Suppressor macrophage (primary cell): Measurements from ENCODE around the gene PAPPA.

Source experiments
- DNase-seq, 4 experiments: peaks; one replicate each; pipeline ENCODE4 v3.0.0-alpha.2; 2020 to 2022

Gene PAPPA

DNA sequence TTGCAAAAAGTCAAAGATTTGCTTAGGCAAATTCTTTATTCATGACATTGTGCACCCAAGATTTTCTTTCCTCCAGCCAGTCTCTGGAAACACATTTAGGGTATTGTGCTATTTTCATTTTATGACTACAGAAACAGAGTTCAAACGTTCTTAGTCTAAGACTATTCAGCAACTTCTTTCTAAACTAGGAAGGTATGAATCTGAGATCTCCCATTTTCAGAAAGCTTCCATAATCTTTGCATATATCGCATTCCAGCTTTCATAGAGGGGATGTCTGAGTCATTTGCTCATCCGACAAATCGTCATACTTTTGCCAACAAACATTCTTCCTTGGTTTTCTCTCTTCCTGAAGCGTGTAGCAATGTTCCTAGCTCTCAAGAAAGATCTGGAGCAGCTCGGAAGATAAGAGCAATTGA, 1.6 kb upstream of the PAPPA start:
- no peak for DNase-seq

DNA sequence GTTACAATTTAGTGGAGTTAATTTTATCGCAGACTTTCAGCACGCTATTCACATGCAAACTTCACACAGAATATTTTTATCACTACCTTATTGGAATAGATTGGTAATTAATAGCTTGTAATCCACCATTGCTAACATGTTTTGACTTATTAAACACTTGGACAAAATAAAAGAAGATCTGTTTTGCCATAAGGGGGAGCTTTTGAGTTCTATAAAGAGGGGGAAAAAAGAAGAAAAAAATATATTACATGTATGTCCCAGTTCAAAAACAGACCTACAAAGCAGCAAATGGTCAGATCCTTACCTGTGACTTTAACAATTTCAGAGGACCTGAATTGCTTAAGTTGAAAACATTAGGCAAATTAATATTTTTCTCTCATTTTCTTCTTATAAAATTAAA, 1.2 kb upstream of the PAPPA start:
- DNase-seq: peak in 1 of 4 experiments; percentile 23

DNA sequence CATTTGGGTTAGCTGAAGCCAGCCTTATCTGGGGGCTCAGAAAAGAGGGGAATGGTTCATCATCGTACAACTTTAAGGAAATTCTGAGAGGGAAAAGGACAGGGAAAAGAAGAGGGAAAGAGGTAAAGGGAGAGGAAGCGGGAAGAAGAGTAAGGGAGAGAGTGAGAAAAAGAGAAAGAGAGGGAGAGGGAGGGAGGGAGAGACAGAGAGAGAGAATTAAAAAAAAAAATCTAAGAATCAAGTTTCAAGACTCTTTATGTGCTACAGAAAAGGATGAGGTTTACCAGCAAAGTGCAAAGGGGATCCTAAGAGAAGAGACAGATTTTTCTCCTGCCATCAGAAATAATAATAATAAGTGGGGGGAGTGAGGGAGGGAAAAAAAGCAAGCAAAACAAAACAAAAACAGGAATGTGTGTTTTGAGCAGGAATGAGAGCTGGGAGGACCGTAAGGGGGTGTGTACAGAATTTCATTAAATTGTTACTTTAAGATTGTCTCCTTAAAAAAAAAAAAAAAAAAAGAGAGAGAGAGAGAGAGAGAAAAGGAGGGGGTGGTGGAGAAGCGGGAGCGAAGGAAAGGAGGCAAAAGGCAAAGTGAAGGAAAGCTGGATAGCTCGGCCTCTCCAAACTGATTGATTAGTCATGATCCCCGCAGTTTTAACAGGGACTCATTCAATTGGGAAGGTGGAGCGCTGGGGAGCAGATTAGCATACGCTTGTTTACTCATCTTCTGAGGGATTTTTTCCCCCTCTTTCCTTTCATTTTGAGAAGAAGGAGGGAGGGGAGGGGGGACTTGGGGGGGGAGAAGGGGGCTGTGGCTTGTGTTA, 438 bp upstream of the PAPPA start:
- no peak for DNase-seq

DNA sequence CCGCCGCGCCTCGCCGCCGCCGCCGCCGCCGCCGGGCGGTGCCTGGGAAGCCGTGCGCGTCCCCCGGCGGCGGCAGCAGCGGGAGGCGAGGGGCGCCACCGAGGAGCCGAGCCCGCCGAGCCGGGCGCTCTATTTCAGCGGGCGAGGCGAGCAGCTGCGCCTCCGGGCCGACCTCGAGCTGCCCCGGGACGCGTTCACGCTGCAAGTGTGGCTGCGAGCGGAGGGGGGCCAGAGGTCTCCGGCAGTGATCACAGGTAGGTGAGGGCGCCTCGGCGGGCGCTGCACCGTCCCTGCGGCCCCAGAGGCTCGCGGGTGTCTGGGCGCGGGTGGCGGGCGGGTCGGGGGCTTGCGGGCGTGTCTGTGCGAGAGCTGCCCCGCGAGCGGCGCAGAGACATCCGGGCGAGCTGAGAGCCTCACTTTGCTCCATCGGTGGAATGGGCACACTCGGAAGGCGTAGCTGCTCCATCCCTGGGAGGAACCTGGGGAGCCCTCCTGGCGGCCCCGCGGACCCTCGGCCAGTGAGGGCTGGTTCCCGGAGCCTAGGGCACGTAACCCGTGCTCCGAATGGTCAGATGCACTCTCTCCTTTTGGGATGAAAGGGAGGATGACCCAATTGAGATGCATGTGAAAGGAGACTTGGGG, 864 bp downstream of the PAPPA start:
- DNase-seq: no peak

DNA sequence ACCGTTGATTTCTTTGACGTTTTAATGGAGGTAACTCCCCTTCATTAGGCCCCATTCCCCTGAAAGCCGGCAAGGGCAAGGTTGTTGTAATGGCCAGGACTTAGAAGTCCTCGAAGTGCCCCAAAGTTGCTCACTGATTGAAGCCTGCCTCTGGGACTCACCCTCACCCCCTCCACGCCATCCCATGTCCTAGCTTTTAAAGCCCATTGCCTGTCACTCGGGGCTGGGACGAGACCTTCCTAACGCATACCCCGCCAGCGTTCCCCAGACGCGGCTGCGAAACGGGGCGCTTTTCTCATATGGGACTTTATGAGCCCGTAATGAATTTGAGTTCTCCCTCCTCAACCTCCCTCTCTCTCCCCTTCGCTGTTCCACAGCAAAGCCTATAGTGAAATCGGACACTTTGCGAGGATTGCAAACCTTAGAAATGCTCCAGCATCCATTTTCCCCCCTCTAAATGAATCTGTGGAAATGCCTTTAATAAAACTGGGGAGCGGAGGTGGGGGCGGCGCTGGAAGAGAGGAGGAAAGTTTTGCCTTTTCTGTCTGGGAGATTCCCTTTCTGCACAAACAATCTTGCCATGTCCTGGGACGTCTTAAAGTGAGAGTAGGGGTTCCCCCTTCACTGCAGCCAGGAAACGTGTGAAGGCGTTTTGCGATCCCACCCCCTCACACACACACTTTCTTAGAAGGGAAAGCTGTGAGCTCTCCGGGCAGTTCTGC, 1.5 kb downstream of the PAPPA start:
- DNase-seq: peak in 2 of 4 experiments; percentile 6 to 12

DNA sequence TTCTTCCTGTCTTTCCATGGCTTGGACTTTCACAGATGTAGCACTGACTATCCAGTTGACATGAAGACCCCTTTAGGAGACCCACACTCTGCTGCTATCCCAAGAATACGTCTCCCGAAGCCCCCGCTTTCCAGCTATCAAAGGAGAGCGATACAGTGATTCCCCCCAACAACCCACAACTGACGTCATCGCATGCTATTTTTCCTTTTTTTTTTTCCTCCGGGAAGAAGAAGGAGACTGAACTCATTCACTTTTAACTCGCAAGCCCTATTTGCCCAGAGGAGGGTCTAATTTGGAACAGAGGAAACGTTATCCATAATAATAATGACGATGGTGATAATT, 2.1 kb downstream of the PAPPA start:
- DNase-seq: no peak

DNA sequence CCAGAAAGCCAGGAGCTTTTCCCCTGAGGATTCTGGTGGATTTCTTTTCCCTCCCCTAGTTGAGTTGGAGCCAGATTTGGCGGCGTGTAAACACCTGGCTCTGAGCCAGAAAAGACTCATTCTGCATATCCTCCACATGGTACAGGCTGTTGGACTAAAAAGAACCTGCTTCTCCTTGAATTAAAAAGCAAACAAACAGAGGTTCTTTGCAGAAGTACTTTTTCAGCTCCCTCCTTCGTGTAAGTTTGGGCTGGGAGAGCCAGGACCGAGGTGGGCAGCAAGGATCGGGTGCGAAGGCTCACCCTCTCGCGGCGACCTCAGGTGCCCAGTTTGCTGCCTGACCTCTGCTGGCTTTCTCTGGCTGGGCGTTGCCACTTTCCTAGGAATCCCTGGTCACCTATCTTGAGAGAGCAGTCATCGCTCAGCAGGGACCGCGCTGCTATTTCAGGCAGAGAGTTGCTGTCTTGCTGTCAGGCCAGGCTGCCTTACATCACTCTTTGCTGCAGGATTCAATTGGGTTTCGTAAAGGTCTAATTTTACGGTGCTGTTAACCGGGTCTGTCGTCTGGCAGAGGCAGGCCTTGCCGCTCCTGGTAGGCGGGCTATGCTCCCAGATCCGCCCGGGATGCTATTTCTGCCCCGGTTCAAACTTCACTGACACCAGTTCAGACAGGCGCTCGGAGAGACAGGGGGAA, 3.2 kb downstream of the PAPPA start:
- no peak for DNase-seq

DNA sequence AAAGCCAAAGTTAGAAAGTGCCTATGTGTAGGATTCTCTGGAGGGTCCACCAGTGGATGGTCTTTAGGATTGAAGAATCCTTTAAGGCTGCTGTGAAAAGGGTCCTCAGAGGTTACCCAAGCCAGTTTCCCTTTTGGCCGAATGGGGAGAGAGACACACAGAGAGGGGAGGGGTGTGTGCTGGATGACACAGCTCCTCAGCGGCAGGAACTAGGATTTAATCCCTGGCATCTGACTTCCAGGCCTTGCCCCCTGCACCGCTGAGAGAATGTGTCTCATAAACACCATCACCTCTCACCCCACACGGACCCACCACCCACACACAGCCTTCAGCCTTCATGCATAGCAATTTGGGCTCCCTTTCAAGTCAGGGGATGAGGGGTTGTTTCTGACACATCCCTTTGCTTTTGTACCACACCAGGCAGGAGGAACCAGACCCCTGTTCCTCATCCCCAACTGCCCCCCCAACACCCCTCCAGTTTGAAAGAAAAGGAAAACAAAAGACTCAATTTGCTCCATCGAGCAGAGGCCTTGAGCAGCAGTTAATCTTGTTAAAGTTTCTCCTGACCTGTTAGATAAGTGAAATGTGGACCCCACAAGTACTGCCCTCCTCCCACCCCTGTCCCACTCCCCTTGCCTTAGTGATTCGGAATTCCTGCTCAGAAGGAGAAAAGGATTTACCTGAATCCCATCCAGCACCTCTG, 4.0 kb downstream of the PAPPA start:
- no peak for DNase-seq

DNA sequence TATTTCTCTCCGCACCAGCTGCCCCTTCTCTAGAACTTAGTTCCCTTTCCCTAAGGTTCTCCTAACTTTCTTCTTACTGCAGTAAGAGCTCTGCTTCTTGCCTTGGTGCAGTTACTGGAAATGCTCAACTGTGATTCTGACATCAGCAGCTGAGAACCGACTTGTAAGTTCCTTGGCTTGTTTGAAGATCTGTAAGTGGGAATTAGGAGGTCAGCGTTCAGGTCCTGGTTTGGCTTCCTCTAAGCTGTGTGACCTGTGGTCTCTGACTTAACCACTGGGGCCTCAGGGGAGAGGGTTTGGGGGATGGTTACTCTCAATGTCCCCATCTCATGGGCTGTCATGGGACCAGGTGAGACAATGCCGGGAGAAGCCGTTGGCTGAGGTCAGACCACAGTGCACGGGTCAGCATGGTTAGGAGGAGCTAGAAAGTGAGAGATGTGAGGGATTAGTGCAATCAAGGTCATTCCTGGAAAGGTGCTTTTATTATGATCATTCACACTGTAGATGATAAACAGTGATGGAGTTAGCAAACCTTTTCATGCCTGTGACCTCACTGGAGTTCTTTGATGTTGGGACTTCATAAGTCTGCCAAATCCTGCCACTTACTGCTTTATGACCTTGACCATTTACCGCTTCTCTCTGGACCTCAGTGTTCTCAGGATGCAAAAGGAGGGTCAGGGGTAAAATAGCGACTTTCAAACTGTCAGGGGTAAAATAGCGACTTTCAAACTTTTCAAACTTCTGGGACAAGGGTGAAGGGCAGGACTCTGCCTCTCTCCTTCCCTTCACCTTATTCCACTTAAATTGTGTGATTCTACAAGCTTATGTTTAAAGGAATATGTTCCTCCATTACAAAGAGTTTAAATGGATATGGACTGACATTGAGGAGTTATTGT, 7.3 kb downstream of the PAPPA start:
- DNase-seq: no peak

DNA sequence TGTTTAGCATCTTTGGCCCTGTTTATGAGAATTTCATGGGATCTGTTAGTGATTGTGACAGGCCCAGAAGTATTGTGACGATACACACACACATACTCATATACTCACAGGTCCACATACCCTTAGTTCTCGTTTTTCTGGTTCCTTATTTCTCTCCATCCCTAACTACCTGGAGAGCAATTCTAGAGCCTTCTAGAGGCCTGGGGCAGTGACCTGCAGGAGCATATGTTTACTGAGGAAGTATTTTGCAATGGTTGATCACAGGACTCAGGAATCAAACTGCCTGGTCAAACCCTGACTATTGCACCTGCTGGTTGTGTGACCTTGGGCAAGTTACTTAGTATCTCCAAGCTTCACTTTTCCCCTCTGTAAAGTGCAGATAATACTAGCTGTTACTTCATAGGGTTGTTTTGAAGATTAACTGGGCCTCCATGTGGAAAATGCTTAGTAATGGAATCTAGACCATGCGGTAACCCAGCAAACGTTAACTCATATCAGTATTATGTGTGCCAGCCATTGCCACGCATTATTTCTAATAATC, 8.7 kb downstream of the PAPPA start:
- no peak for DNase-seq

DNA sequence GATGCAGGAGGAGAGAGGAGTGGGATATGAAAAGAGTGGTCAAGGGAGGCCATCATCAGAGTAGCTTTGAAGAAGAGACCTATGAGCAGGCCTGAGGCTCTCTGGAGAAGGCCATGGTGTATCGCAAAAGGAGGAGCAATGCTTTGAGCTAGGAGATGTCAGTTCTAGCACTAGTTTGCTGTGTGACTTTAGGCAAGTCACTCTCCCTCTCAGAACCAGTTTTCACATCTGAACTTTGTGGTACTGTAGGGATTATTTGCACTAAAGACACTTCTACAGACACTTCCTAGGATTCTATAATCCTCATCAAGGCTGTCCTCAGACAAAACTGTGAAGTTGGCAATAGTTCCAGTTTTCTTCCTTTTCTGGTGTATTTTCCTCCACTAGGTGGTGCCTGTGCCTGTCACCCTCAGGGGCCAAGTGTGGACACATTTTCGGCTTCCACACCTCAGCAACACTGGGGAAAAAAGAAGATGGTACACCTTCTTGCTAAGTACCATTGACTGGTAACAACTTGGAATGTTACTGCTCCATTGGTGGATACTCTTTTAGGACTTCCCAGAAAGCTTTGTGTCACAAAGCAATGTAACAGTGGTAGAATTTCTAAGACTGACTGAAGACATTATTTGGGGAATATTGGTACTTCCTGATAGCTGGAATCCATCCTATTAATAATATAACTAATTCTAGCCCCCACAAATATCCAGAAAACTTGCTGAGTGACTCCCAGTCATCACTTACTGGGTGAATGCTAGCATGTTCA, 9.9 kb downstream of the PAPPA start:
- peak in 3 of 4 experiments; percentile 10 to 39 (median 17) for DNase-seq

DNA sequence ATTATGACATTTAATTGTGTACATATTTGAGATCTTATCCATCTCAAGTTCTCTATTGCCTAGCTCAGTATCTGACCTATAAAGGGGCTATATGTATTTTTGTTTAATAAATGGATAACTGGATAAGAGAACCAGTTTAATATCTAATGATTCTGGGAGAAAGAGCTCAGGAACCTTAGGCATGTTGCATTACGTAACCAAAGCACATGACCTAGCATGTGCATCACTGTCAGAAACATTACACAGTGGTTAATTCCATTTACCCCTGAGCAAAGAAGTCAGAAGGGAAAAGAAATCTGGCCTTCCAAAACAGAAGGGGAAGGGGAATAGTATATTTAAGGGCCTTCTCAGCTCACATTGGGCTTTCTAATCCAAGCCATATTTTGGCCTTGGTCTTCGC, 12.3 kb downstream of the PAPPA start:
- no peak for DNase-seq

DNA sequence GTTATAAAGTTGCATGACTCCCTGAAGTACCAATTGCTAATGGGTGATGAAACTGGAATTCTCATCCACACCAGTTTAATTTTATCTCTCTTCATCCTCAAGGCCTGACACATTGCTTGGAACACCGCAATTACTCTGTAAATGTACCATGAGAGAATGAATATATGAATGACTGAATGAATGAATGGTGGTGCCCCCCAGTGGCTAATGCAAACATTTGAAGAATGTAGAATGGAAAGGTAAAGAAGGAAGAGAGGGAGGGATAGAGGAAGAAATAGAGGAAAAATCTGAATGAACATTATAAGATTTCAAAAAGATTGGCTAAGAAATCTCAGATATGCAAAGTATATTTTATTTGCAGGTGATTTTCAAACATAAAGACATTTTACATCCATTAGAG, 13.1 kb downstream of the PAPPA start:
- no peak for DNase-seq

DNA sequence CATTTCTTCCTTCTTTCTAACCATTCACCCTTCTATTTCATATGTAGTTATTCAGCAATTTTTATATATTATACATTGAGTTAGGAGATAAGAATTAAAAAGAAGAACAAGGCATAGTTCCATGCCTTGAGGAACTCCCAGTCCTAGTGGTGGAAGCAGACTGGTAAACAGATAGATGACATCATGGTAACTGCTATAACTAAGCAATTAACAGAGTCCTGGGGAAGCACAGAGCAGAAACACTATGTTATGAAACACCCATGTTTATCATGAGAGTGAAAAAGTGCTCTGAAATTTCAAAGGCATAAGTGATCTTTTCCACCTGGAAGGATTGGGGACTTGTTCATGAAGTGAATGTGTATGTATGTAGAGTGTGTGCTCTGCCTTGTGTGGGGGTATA, 14.6 kb downstream of the PAPPA start:
- peak in 1 of 4 experiments; percentile 3 for DNase-seq

DNA sequence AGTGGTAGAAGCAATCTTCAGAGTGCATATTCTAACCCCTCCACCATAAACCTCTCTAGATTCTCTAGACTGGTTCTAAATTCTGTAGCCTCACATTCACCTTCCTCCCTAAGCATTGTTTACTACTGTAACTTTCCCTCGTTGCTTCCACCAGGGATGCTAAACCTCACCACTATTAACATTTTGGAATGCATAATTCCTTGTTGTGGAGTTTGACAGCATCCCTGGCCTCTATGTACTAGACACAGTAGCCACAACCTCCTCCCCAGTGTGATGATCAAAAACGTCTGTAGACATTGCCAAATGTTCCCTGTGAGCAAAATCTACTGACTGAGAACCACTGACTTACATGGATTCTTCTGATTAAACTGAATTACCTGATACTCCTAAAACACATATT, 18.6 kb downstream of the PAPPA start:
- DNase-seq: no peak

DNA sequence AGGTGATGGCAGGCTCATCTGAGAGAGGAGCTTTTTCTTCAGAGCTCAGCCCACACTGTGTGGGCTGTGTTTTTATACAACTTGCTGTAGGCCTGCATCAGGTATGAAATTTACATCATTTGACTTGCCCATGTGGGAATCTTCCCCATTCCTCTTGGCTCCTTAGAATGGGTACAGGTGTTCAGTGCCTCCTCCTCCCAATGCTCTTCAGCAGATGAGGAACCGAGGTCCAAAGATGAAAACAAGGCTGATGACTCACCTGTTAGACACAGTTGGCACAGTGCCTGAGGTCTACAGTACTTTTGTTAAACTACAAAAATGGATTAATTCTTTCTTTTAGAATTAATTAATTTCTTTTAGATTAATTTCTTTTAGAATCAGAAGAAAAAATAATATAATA, 20.8 kb downstream of the PAPPA start:
- no peak for DNase-seq

DNA sequence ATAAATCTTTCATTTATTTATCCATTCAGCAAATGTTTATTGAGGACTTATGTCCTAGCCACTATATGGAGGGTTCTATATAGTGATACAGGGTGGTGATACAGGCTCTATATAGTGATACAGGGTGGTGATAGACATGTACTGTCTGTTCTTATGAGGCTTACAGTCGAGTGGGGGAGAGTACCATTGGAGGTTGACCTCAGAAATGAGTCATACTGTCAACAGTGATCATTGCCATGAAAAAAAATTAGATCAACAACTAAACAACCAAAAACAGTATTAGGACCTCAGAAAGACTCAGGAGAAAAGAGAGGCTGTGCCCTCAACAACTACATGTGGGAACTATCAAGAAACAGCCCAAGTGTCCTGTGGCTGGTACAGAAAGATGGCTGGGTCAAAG, 22.0 kb downstream of the PAPPA start:
- no peak for DNase-seq

DNA sequence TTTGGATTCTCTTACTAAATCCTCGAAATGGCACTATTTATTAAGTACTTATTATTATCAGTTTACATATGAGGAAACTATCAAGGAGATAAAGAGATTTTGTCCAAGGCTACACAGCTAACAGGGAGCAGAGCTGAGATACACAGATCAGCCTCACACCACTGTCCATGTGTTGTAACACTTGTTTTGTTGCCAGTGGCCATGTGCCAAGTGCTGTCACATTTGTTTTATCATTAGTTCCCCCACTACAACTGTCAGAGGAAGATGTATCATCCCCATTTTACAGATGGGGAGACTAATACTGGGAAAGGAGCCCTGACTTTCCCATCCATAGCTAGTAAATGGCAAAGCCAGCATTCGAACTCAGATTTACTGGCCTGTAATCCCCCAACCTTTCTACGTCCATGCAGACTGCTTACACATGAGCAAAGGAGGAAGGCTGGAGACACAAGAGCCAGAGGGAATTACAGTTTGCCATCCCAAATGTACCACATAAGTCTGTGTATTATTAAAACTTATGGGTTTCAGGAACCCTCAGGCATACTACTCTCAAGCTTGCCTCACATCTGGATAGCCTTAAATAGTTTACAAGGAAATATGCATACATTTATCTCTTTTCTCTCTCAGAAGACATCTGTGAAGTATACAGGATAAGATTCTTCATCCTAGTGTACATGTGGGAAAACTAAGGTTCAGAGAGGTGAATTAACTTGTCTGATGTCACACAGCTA, 25.1 kb downstream of the PAPPA start:
- no peak for DNase-seq

DNA sequence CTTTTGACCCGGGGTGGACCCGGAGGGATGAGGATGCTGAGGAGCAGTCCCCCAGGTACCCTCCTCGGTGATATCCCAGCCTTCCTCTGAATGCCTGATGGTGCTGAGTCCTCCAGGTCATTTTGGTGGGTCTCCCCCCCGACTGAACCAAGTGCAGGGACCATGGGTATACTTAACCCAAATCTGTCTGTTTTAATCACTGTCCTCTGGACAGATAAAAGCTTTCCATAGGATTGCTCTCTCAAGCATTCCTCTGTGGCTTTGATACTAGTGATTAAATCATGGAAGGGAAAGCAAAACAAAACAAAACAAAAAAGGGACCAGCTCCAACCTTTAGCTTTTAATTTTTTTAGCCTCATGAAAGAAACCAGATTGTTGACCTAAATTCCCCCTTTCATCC, 26.0 kb downstream of the PAPPA start:
- DNase-seq: no peak
